GM18511 (cell line): ENCODE measurements around the gene RABGAP1L.

Experiments used
- ATAC-seq: cut with Tn5 transposase; IDR thresholded peaks from one replicate; pipeline ENCODE4 v1.9.1; 2021; ENCODE audit warnings: mild to moderate bottlenecking, moderate library complexity; ENCODE audit not compliant: unreplicated experiment

The RABGAP1L gene

GRCh38 chr1:174971466-174971865 lies 812.1 kb downstream of the RABGAP1L start:
- no peak for ATAC-seq

DNA sequence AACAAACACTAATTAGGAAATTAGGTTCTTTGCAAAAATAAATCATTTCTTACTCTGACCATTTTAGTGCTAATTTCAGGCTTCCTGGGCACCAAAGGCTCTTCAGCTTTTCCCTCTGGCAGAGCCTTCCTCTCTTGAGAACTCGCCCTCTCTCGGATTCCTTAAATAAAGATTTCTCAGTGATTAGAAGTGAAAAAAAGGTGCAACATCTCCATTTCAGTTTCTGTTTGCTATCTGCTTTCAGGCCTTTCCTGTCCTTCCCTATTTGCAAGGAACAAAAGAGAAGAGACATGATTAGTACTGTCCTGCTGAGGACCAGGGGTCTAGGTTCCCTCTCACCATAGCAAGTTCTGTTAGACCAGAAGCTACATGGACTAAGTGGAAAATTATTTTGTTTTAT lies 812.6 kb downstream of the RABGAP1L start:
- ATAC-seq, result no peak

DNA sequence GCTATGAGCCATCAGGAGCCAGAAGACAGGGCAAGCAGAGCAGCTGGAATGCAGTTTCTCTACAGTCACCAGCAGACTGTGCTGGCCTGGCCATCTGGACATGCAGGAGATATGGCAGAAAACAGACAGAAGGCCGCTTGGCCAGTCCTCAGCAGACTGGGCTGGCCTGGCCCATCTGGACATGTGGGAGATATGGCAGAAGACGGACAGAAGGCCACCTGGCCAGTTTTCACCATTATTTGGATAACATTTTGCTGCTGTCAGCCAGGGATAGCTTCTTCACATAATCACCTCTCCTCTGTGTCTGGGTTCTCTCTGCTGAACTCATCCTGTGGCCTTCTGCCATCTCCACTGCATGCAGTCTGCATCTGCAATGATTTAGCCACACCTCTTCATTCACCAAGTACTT lies 815.4 kb downstream of the RABGAP1L start:
- no peak for ATAC-seq

DNA sequence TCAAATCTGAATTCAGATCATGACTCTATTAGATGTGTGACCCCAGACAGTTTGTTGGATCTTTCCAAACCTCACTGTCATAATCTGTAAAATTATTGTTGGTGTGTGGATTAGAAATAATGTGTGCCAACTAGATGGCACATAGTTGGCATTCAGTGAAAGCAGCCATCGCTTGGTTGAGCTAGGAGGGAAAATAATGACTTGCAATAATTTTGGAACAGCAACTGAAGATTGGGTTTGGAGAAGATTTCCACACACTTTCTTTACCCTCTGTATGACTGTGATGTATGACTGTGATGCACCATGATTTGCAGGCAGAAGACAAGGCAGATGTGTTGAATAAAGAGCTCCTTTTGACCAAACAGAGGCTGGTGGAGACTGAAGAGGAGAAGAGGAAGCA lies 816.4 kb downstream of the RABGAP1L start:
- ATAC-seq, result no peak

DNA sequence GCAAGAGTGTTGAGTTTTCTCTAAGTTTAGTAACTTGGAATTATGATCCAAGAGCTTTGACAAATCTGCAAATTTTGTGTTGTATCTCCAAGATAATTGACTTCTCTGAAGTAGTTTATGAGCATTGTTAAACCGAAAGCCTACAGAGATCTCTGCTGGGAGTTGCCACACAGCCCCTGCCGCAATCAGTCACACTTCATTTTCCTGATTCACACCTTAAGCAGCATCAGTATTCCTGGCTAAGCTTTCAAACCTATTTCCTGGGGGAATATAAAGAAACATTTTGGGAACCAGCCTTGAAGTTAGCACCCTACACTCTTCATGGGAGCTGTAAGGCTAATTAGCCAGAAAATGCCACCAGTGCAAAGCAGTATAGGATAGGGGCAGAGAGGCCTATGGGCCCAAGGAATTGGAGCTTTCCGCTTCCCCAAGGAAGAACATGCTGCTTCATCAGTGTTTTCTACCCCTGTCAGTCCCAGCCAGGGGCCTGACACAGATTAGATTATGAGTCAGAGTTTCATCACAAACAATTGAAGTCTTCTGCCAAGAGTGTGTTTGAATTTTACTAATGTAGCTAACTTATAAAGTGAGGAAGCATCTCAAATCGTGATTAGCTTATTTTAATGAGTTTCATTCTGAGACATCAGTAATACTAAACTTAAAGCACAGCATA lies 817.3 kb downstream of the RABGAP1L start:
- ATAC-seq, result no peak

- ATAC-seq, result no peak
Measured at GRCh38 chr1:174982971-174983689, 823.8 kb downstream of the RABGAP1L start.

DNA sequence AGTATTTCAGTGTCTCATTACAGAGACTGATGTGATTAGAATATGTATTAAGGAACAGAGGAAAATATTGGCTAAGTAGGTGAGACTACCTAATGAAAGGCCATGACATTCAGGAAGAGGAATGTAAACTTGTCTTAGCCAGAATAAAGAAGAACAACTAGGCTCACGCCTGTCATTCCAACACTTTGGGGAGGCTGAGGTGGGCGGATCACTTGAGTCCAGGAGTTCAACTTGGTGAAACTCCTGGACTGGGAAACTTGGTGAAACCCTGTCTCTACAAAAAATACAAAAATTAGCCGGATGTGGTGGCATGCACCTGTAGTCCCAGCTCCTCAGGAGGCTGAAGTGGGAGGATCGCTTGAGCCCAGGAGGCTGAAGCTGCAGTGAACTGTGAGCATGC lies 825.6 kb downstream of the RABGAP1L start:
- ATAC-seq, result no peak

GRCh38 chr1:174988539-174988938 lies 829.2 kb downstream of the RABGAP1L start:
- peak; percentile 44 for ATAC-seq

DNA sequence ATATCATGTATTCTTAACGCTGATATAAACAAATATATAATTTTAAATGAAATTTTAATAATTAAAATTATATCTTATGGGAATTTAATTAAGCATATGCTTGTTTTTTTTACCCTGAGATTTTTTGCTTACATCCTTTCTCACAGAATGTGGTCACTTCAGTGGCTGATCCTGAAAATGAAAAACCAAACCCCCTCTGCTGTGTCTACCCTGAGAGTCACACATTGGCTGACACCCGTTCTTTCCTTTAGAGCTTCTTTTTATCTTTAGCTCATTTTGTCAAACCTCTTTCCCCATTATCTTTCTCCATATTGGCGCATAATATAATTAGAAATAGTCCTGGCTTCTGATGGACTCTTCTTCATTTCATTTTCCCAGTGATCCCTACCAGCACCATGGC lies 829.7 kb downstream of the RABGAP1L start:
- ATAC-seq, result peak; percentile 67

- no peak for ATAC-seq
Measured at GRCh38 chr1:174989536-174990220, 830.4 kb downstream of the RABGAP1L start.

DNA sequence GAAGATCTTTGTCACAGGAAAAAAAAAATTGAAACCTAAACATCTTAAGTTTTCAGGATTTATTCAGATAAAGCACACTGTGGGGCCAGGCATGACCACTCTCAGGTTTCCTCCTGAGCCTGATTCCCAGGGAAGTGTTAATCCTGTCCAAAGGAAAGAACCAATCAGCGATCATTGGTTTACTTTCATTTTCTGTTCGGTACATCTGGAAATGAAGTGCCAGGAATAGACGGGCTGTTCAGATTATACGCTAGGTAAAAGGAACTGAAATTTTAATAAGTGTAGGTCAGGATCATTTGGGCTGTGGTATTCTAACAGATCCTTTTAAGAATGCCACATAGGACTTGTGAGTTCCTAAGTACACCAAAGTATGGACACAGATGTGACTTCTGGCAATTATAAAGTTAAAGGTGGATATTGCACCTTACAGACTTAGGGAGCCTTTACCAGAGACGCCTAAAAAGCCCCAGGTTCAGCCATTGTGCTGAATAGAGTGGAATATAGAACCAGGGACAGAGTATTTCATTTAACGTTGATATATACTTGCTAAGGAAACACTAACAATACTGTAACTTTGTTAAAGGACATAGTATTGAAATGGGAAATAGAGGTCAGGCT lies 831.2 kb downstream of the RABGAP1L start:
- ATAC-seq, result peak; percentile 64

GRCh38 chr1:174991473-174991872 lies 832.2 kb downstream of the RABGAP1L start:
- ATAC-seq, result no peak

DNA sequence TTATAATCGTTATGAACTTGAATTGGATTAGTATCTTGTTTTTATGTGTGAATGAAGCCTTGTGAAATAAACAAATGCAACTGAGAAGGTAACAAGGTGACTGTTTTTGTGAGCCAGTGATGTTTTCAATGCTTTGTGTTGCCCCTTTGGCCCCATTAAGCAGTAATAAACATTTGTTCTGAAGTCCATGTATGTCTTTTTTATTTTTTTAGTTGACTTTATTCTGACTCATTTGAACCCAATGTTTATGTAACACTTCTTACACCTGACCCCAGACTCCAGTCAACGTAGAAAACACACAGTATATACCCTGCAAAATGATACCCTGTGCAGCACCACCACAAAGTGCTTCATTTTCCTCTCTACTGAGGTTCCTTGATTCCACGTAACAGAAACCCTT lies 835.8 kb downstream of the RABGAP1L start:
- ATAC-seq, result no peak

- no peak for ATAC-seq
Measured at GRCh38 chr1:174995916-174996315, 836.6 kb downstream of the RABGAP1L start.

DNA sequence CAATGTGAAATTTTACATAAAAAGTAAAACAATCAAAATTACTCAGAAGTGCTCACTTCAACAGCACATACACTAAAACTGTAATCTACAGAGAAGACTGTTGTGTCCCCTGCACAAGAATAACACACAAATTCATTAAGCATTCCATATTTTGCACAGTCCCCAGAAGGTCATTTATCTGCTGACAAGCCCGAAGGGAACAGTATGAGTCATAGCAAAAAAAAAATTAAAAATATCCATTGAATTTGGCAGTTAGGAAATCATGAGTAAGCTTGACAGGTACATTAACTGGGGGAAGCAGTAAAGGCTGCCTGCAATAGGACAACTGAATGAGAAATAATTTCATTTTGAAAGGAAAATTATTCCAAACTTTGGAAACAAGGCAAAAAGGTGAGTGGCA lies 837.2 kb downstream of the RABGAP1L start:
- ATAC-seq, result no peak

- ATAC-seq, result no peak
Measured at GRCh38 chr1:174997041-174997440, 837.7 kb downstream of the RABGAP1L start.

DNA sequence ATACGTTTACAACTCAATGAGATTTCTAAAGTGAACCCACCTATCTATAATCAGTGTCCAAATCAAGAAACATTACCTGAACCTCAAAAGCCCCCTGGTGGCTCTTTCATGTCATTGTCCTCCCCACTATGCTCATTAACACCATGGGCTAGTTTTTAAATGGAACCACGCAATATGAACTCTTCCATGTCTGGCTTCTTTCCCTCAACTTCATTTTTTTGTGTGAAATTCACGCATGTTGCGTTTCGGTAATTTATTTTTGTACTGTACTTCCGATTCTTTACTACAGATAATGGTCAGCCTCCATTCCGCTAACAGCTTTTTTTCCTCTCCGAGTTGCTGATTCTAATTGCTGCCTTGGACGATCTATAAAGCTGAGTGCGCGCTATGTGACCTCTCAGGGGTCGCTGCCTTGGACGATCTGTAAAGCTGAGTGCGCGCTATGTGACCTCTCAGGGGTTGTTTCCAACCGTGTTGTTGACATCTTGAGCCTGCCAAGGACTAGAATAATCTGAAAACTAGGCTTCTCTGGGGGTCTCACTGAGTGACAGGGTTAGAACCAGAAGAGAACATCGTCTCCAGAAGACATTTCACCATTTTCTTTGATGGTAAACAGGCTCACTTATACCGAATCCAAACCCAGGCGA lies 839.4 kb downstream of the RABGAP1L start:
- peak; percentile 1 for ATAC-seq

DNA sequence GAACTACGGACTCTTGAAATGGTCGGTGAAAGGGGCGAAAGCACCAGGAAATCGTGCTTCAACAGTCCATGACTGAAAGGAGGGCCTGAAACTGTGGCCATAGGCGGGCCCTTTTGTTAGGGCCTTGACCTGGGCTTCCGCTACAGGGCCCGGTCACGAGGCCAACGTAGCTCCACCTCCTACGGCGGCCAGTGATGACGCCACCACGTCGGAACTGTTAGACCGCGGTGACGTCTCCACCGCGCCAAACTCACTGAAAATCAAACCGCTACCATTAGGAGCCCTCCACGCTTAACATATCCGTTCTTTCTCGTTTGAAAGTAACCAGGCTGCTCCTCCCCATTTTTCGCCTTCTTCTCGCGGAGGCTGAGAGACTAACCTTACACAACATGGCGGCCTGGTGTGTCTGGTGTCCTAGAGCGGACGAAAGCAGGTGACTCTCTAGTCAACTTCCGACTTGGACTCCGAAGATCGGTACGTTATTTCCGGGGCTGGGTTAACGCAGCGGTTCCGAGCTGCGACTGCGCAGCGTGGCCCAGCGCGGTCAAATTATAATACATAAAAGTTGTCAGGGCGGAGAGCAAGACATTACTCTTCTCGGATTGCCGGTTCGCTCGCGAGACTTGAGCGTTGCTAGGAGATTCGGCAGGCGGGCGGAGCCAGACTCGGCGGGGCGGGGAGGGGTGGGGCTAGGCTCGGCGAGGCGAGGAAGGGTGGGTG lies 840.1 kb downstream of the RABGAP1L start:
- peak; percentile 80 for ATAC-seq

- ATAC-seq, result peak; percentile 9
Measured at GRCh38 chr1:174999936-175000696, 840.8 kb downstream of the RABGAP1L start, which contains the start of gene CACYBP. TSS of gene CACYBP (plus strand) at chr1:174999947. CDS start at chr1:175000181, 234 bp downstream.
